VCaP (cell line): ENCODE data around the gene ALDH1A3.

ENCODE experiments used
- H3K27ac ChIP-seq: fragments of 450-650 bp; 2 replicates; pipeline ENCODE4 v1.5.1; 2017
- CTCF ChIP-seq: fragments of 450-650 bp; conservative IDR thresholded peaks from 2 replicates; pipeline ENCODE4 v1.5.1; 2017; ENCODE audit warnings: mild to moderate bottlenecking, moderate library complexity

ALDH1A3 gene

GRCh38 chr15:100873029-100873677, 6.5 kb upstream of the ALDH1A3 start:
- TF ChIP-seq CTCF, result peak; percentile 98
- H3K27ac ChIP-seq, result no peak overlapping the region

DNA sequence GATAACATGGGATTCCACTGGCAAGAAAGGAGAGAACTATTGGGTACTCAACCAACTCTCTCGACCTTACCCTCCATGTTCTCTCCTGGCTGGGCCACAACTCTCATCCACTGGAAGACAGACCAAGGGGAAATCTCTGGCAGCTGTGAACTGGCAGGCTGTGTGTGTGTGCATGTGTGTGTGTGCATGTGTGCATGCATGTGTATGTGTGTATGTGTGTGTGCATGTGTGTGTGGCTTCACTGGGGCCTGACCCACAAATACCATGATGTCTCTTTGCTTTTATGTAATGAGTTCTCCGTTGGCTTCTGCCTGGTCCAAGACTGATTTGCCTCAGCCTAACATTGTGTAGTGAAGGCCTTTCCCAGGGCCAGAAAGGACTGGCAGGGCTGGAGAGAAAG, 4.1 kb upstream of the ALDH1A3 start:
- TF ChIP-seq CTCF, result no peak
- H3K27ac ChIP-seq, result no peak overlapping the region

DNA sequence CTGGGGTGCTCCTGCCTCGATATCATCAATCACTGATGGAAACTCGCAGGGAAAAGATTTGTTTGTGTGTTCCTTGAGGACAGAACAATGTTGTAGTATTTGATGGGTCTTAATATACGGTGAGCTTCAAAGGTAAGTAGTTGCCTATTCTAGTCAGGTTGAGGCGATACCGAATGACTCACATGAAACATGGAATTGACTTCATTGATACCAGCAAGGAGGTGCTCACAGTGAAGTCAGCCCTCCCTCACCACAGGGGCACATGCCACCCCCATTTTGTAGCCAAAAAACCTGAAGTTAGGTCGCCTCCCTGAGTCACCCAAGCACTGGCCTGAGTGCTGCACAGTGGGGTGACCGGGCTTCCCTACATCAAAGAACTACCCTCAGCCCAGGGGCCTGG, 3.7 kb upstream of the ALDH1A3 start:
- no peak for TF ChIP-seq CTCF
- no peak overlapping the region for H3K27ac ChIP-seq

GRCh38 chr15:100877551-100877950, 2.1 kb upstream of the ALDH1A3 start:
- TF ChIP-seq CTCF, result no peak
- H3K27ac ChIP-seq, result no peak overlapping the region

- no peak for TF ChIP-seq CTCF
- no peak overlapping the region for H3K27ac ChIP-seq
These were observed 1.5 kb upstream of the ALDH1A3 start for GRCh38 chr15:100878130-100878529.

GRCh38 chr15:100878648-100879047, 983 bp upstream of the ALDH1A3 start:
- TF ChIP-seq CTCF, result no peak
- H3K27ac ChIP-seq, result peak overlapping the region; percentile 84

GRCh38 chr15:100879061-100879463, 569 bp upstream of the ALDH1A3 start:
- TF ChIP-seq CTCF, result 0 out of 2 replicates have a peak, but pooled peaks have one; percentile 8
- peak overlapping the region; percentile 84 for H3K27ac ChIP-seq
